Skin of body (tissue), 2 donors: ENCODE measurements around the gene UNC5C. TPM values are rescaled to one million over a fixed set of nuclear protein-coding genes. Genes with fewer than 3 reads are reported as not detected.

Experiments used
- DNase-seq: peaks from one replicate; lab custom pipeline; 2025; lab: John Stamatoyannopoulos, UW
- total RNA-seq: library from RNA; depleted of rRNA; stranded (reverse); fragments of >200 nt; gene quantifications from one replicate; pipeline ENCODE4 v1.2.3, GENCODE V29; 2014

UNC5C gene
- total RNA-seq, 1 donor from 2014 or later, result 1.1 TPM

DNA sequence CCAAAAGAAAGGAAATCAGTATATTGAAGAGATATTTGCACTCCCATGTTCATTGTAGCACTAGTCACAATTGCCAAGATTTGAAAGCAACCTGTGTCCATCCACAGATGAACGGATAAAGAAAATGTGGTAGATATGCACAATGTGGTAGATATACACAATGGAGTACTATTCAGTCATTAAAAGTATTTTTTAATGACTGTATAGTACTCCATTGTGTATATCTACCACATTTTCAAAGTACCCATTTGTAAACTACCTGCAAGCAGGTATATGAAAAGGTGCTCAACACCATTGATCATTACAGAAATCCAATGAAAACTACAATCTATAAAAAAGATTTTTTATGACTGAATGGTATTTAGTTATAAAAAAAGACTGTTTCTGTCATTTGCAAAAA, 200.4 kb downstream of the UNC5C start:
- DNase-seq, result no peak

DNA sequence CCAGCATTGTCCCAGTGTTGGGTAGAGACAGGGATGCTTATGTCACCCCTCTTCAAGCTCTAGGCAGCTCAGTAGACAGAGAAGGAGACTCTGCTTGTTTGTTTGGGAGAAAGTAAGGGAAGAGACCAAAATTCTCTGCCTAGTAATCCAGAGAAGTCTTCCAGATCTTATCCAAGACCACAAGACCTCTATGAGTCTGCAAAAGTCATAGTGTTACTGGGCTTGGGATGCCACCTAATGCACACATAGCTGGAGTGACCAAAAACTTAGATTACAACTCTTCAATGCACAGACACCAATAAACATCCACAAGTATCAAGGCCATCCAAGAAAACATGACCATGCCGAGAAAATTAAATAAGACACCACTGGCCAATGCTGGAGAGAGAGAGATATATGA, 205.5 kb downstream of the UNC5C start:
- DNase-seq, result no peak

DNA sequence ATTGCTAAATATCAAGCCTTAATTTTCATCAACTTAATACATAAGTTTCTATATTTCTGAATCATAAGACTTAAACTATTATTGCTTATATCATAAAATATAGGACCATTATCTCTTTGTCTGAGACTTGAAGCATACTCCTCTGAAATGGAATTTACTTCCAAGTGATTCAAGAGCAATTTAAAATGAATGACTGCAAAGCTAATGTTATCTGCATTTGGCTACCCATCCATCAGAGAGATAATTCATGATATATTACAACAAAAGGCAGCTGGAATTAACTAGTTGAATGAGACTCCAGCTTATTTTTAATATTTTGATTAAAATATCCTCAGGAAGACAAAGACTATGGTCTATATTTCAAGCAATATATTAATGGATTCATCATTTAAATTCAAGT, 208.6 kb downstream of the UNC5C start:
- no peak for DNase-seq

DNA sequence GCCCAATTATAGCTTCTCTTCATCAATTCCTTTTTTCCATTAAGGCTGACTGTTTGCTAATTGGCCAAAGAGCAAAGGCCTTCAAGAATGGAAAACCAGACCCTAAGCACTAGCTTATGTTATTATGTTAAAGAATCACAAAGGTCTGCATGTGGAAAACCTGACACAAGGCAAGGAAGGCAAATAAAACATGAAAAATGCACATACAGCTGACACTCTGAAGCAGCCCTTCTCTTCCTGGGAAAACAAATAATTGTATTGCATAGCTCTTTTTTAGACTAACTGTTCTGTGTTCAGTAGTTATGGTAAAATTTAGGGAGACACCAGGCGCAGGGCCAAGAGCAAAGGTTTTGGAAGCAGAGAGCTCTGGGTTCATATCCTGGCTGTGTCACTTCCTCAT, 223.1 kb downstream of the UNC5C start:
- DNase-seq, result no peak

DNA sequence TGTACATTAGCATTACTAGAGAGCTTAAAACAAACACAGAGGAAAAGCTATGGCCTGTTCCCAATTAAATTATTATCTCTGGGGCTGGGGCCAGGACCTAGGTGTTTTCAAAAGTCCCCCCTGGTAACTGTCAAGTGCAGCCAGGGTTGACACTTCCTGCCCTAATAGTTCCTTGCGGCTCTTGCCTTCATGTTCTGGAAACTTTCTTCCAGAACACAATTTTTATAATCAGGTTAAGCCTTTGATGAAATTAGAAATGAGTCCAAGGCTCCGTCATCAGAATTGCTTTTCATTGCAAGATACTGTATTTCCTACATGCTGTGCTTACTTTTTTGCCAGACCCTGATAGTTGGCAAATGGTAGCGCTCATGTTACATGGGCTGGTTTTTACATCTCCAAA, 229.6 kb downstream of the UNC5C start:
- no peak for DNase-seq

DNA sequence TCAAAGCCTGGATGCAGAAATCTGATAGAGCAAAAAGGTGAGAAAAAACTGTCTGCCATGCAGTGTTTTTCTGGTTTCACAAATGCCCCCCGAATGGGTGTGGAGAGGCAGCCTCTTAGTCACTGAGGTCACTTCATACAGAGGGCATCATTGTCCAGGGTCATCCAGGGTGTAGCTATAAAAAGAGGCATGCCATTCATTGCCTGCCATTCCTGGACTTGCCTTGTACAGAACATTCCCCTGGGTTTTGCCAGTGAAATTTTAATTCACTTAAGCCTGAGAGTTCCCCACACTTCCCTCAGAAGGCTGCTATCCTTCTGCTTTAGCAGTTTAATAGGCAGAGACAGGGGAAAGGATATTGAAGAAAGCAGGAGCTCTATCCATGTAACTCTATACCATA, 230.3 kb downstream of the UNC5C start:
- DNase-seq, result no peak

DNA sequence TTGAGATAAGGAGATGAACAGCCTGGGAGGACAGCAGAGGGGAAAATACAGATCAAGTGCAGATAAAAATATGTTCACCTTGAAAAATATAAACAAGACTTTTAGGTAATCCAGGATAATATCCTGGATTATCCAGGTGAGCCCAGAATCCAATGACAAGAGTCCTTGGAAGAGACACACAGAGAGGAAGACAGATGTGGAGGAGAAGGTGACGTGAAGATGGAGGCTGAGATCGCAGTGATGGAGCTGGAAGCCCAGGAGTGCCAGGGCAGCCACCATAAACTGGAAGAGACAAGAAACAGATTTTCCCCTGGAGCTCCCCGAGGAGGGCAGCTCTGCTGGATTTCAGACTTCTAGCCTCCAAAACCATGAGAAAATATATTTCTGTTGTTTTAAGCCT, 230.7 kb downstream of the UNC5C start:
- DNase-seq, result no peak

DNA sequence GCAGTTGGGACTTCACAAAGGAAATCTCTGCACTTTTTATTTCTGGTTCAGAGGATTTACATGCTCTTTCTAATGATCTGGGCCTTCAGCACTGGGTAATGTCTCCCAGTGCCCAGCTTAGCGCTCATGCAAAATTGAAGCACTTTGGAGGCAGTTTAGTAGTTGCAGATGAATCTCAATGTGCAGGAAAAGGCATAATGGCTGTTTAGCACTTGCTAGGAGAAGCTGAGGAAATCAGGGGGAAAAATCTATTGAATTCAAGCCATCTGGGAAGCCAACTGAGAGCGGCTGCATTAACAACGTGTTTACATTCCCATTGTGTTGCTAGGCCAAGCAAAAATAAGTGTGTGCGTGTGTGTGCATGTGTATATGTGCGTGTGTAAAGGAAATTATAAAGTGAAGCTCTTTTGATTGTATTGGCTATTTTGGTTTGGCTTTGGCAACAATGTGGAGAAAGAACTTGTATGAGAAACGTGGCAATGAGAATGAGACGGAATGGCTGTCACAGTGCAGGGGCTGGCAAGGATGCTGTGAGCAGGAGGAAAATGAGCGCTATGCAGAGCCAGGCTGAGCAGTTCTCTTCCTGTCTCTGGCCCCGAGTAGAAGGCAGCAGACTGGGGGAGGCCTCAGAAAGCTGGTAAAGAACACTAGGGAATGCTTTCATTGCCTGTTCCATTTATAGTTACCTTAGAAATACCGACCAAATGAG, 231.5 kb downstream of the UNC5C start:
- no peak for DNase-seq

DNA sequence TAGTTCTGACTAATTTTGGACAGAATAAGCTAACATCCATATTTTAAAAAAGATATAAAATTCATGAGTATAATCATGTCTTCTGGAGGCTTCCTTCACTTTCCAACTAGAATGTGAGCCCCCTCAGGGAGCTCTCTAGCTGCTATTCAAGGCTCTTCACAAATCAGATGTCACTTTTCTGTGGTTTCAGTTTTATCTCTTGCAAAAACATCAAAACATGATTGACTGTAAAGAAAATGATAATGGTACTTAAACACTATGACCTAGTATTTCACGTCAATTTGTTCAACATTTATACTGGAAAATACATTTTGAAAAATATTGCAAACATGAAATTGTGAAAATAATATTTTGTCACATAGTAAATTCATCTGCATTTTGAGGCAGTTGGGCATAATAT, 234.2 kb downstream of the UNC5C start:
- DNase-seq, result no peak

DNA sequence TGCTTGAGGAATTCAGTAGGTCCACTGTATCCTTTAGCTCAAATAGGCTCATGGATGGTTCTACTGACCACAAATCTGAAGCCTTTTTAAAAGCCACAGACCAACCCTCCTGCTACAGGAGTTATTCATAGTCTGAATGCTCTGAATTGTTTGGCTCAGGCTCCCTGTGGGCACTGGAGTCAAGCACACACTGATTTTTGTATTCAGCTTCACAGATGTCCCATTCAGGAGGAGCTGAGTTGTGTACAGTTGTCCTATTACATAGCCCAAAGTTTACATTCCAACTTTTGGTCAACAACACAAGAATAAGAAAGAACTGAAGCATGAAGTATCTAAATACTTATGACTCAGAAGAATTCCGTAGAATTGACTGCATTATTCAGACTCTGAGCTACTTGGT, 243.9 kb downstream of the UNC5C start:
- DNase-seq, result peak; percentile 17

DNA sequence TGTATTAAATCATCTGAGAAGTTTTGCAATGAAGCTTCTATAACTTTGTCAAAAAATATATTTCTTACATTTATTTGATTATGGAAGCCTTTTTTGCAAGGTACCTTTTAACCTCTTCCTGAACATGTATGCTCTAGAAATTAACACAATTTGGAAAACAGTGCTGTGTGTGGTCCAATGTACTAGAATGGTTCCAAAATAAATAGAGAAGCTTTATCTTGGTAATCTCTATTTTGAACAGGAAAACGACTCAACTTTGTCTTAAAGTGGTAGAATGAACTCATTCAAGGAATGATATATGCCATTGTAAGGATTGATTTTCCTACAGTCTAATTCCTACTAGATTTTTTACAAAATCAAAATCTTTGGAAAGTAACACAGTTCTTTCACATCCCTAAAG, 248.5 kb downstream of the UNC5C start:
- no peak for DNase-seq

DNA sequence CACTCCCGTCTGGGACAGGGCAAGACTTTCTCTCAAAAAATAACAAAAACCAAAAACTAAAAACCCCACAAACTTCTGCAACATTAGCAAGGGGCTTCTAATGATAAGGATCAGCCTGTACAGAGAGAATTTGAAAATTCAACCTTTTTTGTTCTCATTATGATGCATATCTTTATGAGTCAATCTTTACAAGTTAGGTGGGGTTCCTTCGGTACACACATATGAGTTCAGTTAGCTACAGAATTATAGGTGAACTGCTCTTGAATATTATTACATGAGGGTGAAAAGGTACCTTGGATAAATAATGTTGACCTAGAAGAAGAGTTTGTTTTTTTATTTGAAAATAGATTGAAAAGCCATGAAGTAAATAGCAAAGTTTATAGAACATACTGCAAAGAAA, 252.7 kb downstream of the UNC5C start:
- no peak for DNase-seq

DNA sequence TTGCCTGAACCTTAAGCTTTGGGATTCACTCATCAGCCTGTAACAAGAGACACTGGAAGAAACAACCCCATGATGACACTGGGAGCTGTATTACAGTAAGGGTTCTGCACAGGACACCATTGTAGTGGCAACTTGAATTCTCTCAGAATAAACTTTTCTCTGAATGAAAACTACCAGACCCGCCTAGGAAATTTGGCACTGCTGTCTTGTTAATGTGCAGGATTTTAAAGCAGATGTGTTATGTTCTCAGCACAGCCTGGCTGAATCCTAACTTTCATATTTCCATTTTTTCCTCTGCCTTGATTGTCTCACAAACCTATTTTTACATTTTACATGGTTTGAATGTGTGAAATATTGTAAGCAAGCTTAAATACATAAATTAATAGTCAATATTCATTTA, 253.6 kb downstream of the UNC5C start:
- peak; percentile 8 for DNase-seq

DNA sequence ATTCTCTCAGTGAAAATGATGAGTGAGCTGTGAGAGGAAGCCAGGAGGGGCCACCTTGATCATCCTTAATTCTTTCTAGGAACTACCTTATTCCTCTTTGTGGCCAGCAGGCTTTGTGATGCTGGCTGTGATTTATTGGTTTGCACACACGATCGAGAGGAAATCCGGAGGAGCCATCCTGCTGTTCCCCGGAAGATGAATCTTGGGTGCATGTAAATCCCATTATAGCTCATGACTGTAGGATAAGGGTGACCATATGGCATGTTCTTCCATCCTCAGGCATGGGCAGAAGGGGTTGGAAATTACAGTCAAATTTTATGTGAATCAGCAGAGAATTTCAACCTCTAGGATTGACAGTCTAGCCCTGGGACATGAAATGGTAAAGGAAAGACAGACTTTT, 254.5 kb downstream of the UNC5C start:
- DNase-seq, result no peak

DNA sequence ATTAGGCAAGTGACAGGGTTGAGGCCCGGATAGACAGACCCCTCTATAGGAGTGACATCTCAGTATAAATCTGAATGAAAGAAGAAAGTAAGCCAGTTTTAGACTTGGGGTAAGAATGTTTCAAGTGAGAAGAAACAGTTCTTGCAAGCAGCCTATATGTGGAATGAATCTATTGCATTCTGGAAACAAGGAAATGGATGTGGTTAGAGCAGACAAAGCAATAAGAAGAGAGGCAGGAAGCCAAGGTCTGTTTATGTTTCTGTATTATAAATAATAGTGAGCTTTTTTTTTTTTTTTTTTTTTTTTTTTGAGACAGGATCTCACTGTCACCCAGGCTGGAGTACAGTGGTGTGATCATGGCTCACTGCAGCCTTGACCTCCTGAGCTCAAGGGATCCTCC, 255.8 kb downstream of the UNC5C start:
- no peak for DNase-seq

DNA sequence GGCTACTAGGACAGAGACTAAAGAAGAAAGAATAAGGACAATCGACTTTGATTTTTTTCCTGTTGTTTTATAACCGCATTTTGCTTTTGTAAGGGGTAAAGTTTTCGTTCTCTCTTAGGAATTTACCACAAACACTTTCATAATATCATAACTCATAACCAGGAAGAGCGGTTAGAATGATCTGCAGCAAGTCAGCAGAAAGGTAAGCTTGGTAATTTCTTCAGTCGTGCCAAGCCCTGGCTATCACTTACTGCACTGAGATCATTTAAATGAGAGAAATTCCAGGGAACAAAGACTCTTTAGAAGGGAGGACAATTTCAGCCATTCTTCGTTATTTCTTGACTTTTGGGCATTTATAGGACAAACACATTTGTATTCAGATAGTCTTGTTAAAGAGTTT, 258.1 kb downstream of the UNC5C start:
- no peak for DNase-seq

DNA sequence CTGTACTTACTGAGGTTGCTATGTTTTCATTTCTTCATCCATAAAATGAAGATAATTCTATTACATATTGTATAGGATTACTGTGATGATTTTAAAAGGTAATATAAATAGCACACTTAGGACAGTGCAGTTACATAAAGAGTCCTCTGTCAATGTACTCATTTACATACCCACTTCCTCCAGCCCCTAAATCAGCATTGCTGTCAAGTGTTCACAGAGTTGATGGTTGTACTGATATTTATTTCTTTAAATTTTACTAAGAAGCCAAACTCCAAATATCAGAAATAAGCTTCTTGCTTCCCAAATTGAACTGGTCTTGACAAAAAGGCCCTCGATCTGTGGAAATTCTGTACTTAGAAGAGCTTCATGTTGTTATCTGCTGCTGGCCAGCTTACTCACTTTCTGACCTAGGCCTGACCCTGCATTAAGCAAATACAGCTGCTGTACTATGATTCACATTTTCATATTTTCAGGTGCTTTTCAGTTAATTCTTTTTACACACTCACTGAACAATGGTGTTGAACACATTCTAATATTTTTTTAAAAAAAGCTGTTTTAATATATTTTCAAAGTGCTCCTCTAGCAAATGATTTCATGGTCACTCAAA, 259.6 kb downstream of the UNC5C start:
- DNase-seq, result no peak

DNA sequence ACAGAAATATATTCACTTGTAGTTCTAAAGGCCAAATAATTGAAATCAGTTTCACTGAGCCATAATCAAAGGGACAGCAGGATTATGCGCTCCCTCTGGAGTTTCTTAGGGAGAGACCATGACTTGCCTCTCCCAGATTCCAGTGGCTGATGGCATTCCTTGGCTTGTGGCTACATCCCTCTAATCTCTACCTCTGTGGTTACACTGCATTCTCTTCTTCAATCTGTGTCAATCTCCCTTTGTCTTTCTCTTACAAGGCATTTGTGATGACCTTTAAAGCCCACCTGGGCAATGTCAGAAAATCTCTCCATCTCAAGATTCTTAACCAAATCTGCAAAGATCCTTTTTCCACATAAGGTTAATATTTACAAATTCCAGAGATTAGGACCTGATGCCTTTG, 260.2 kb downstream of the UNC5C start:
- DNase-seq, result no peak

DNA sequence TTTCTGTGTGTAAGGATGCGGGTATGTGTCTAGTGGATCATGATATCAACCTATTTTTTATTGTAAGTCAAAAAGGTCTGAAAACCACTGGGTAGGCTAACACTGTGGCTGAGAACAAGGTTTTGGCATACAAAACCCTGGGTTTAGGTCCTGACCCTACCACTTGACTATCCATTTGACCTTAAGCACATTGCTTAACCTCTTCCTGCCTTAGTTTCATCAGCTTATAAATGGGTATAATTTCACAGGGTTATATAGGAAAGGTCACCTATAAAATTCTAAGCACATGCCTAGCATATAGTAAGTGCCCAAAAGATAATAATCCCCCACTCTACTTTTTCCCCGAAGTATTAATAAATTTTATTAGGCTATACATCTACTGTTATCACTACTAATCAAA, 263.0 kb downstream of the UNC5C start:
- no peak for DNase-seq

DNA sequence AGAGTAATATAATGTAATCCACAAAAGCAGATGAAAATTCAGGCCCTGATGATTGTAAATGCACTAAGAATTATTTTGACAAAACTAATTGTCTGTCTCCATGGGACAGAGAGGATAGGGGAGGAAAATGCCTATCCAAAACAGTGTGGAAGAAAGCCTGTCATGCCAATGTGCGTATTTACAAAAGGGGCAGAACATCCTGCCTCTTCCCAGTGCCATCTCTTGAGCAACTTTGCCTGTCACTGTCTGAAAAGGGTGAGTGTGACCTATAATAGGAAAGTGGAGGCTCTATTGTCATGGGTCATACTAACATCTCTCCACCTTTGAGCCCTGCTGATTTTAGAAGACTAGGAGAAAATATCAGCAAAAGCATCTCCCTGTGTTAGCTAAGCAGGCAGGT, 264.1 kb downstream of the UNC5C start:
- DNase-seq, result no peak

DNA sequence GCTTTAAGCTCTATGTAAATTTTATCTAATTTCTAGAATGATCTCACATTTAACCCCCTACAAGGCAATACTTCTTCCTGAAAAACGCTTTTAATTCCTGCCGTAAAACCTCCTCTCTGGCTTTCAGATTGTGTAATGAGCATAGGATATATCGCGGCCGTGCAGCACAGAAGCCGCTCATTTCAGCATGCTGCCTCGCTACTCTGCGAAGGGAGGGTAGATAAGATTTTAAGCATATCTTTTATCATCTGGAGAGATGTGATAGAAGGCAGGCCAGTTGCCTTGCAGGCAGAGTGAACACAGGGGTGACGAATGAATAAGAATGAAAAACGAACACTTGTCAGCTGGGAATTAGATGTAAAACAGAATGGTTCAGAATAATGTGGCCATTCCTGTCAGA, 265.5 kb downstream of the UNC5C start:
- no peak for DNase-seq

DNA sequence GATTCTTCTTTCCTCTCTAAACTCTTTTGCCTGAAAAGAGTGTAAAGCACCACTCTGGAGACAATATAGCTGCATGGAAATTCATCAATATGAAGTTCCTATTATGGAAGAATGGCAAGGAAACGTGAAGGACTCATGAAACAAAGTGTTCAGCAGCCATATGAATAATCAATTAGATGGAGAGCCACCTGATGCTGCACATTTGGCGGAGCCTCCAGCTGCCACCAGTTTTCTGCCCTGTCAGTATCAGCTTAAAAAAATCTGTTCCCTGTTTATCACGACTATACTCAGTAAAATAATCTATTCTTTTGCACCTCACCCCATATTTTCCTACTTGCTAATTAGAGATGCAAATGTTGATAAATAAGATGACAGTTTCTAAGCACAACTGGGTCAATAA, 276.0 kb downstream of the UNC5C start:
- no peak for DNase-seq

DNA sequence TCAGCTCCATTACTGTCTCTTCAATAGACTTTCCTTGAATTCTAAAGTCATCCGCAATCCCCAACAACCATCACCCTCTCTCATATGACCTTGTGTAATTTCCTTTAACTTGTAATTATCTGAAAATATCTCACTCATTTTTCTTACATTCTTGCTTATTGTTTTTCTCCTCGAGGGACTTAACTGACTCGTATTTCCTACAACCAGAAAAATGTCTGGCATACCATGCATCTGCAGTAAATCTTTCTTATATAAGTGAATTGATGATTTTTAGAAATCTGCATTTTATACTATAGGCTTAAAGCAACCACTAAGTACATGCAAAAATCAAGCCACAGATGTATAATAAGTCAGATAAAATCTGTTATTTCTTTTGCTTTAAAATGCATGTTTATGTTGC, 276.7 kb downstream of the UNC5C start:
- no peak for DNase-seq
